ENCODE data around the gene CABP1. TPM values are rescaled to one million over a fixed set of nuclear protein-coding genes. Genes with fewer than 3 reads are reported as not detected.
"Not testable (repeated sequence)": the region's sequence is repeated elsewhere in the genome, so short reads cannot be mapped to it uniquely, and the experiment has no call there.

CABP1 gene
- total RNA-seq, 8 experiments from 2014 or later: 0.13 to 6.3 (median 1.4) TPM

DNA sequence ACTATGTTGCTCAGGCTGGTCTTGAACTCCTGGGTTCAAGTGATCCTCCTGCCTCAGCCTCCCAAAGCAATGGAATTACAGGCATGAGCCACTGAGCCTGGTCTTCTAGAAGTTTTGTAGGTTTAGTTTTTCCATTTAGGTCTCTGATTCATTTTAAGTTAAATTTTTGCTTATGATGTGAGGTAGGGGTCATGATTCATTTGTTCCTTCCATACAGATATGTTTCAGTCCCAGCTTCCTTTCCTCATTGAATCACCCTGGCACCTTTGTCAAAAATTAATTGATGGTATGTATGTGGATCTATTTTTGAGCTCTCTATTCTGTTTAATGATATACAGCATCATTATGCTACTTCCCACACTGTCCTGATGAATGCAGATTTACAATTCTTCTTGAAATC, 25.6 kb upstream of the CABP1 start:
- Histone ChIP-seq H3K4me3 (no peak overlapping the region), H3K4me1 (replicated peaks in 1 of 2) (no peaks in the 10 kb centered on the region), H3K27ac (no peak overlapping the region)
- no peak for ATAC-seq (replicated peaks in 6 of 8)
- in situ Hi-C loops (cut with MboI; ENCODE audit: low pct_unique_long_range_greater_than_20kb in 2 of 9, low sequenced_read_pairs in 9 of 9, unreplicated experiment in 9 of 9): no loop called here

DNA sequence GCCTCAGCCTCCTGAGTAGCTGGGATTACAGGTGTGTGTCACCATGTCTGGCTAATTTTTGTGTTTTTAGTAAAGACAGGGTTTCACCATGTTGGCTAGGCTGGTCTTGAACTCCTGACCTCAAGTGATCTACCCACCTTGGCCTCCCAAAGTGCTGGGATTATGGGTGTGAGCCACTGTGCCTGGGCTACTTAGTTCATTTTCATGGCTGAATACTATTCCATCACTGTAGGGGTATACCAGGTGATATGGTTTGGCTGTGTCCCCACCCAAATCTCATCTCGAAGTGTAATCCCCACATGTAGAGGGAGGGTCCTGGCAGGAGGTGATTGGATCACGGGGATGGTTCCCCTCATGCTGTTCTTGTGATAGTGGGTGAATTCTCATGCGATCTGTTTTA, 23.2 kb upstream of the CABP1 start:
- H3K27ac ChIP-seq; in situ Hi-C loops (cut with MboI; ENCODE audit: low pct_unique_long_range_greater_than_20kb in 2 of 9, low sequenced_read_pairs in 9 of 9, unreplicated experiment in 9 of 9); H3K4me3 ChIP-seq; H3K4me1 ChIP-seq (replicated peaks in 1 of 2); ATAC-seq (replicated peaks in 6 of 8): not testable (repeated sequence)
- 0 to 100% (median 83%) methylated on average over 1 to 2 of the region's 3 CpGs; no CpG with 5 or more reads in 7 of the 10 experiments for WGBS, 10 experiments

GRCh38 chr12:120617767-120618166, 22.7 kb upstream of the CABP1 start:
- WGBS, 10 experiments: 67 to 97% (median 90%) methylated on average over 1 to 4 of the region's 4 CpGs; no CpG with 5 or more reads in 6 of the 10 experiments
- not testable (repeated sequence) for ATAC-seq (replicated peaks in 6 of 8)

DNA sequence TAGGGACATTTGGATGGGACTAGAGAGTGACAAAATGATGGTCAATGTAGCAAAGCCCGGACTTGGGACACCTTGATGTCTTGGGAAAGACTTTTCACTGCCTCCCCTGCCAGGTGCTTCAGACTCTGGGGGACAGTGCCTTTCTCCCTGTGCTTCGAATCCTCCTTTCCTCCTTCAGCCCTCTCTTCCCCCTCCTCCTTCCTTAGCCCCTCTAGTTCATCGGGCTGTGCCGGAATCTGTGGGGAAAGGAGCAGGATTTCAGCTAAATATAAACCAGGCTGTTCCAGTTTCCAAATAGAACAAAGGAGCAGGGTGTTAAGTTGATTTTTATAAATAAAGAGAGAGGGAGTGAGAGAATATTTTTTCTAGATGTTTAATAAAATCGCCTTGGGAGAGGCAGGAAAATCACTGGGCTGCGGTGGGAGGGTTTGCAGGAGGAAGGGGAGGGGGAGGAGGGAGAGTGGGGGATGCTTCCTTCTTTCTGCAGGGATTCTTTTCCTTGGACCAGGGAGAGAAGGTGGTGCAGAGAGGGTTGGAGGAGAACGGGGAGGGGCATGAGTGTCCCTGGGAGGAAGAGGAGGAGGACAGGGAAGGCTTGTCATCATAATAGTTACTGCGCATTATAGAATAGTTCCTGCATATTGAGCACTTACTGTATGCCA, 21.3 kb upstream of the CABP1 start:
- H3K4me3 ChIP-seq: no peak overlapping the region
- H3K27ac ChIP-seq: no peak overlapping the region
- in situ Hi-C loops (cut with MboI; ENCODE audit: low pct_unique_long_range_greater_than_20kb in 2 of 9, low sequenced_read_pairs in 9 of 9, unreplicated experiment in 9 of 9): no loop called here
- no peak for ATAC-seq (replicated peaks in 6 of 8)
- WGBS, 10 experiments: 0 to 60% (median 16%) methylated on average over 1 to 4 of the region's 8 CpGs; no CpG with 5 or more reads in 4 of the 10 experiments
- H3K4me1 ChIP-seq (replicated peaks in 1 of 2): no peaks in the 10 kb centered on the region

More at GRCh38 chr12:120617767-120618166, 22.7 kb upstream of the CABP1 start:
- H3K4me3 ChIP-seq; in situ Hi-C loops (cut with MboI; ENCODE audit: low pct_unique_long_range_greater_than_20kb in 2 of 9, low sequenced_read_pairs in 9 of 9, unreplicated experiment in 9 of 9); H3K27ac ChIP-seq; H3K4me1 ChIP-seq (replicated peaks in 1 of 2): not testable (repeated sequence)

GRCh38 chr12:120620624-120621023, 19.8 kb upstream of the CABP1 start:
- no peaks in the 10 kb centered on the region for H3K4me1 ChIP-seq (replicated peaks in 1 of 2)
- ATAC-seq (replicated peaks in 6 of 8): no peak
- in situ Hi-C loops (cut with MboI; ENCODE audit: low pct_unique_long_range_greater_than_20kb in 2 of 9, low sequenced_read_pairs in 9 of 9, unreplicated experiment in 9 of 9): no loop called here
- H3K27ac ChIP-seq: no peak overlapping the region
- H3K4me3 ChIP-seq: no peak overlapping the region
- 0 to 80% (median 60%) methylated on average over 1 of the region's 2 CpGs; no CpG with 5 or more reads in 7 of the 10 experiments for WGBS, 10 experiments

GRCh38 chr12:120625557-120626419, 14.6 kb upstream of the CABP1 start:
- ATAC-seq (replicated peaks in 6 of 8): no peak
- Histone ChIP-seq H3K4me3 (no peak overlapping the region), H3K4me1 (replicated peaks in 1 of 2) (peaks cover 7 to 18% of the 10 kb centered on the region in 2 donors), H3K27ac (no peak overlapping the region)
- WGBS, 10 experiments: 68 to 100% (median 93%) methylated on average over 1 to 10 of the region's 26 CpGs
- in situ Hi-C loops (cut with MboI; ENCODE audit: low pct_unique_long_range_greater_than_20kb in 2 of 9, low sequenced_read_pairs in 9 of 9, unreplicated experiment in 9 of 9): loop anchor here in 1 of 9 experiments (25.0 kb wide), 1 partner anchor 337 kb away; no protein-coding TSS in a partner anchor

DNA sequence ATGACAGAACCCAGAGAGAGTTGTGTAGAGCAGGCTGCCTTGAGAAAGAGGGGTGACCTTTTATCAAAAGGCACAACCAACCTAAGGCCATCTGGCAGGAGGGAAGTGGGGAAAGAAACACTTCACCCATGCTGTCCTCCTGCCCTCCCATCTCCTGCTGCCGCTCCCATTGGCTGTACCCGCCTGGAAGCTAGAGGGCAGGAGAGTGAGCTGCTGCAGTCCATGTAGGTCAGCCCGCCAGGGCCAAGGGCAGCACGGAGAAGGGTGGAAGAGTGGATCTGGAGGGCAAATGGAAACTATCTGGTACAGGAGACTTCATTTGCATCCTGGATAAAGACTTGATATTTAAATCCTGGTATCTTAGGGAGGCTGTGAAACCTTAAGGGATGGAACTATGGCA, 11.5 kb upstream of the CABP1 start:
- peak in 7 of 8 experiments; percentile 26 to 65 (median 43) for ATAC-seq (replicated peaks in 6 of 8)
- Histone ChIP-seq H3K4me1 (replicated peaks in 1 of 2) (peaks cover 9 to 18% of the 10 kb centered on the region in 2 donors), H3K27ac (no peak overlapping the region), H3K4me3 (no peak overlapping the region)
- 32 to 80% (median 58%) methylated on average over 1 to 4 of the region's 4 CpGs; no CpG with 5 or more reads in 3 of the 10 experiments for WGBS, 10 experiments
- in situ Hi-C loops (cut with MboI; ENCODE audit: low pct_unique_long_range_greater_than_20kb in 2 of 9, low sequenced_read_pairs in 9 of 9, unreplicated experiment in 9 of 9): loop anchor here in 1 of 9 experiments (25.0 kb wide), 1 partner anchor 333 kb away; no protein-coding TSS in a partner anchor

DNA sequence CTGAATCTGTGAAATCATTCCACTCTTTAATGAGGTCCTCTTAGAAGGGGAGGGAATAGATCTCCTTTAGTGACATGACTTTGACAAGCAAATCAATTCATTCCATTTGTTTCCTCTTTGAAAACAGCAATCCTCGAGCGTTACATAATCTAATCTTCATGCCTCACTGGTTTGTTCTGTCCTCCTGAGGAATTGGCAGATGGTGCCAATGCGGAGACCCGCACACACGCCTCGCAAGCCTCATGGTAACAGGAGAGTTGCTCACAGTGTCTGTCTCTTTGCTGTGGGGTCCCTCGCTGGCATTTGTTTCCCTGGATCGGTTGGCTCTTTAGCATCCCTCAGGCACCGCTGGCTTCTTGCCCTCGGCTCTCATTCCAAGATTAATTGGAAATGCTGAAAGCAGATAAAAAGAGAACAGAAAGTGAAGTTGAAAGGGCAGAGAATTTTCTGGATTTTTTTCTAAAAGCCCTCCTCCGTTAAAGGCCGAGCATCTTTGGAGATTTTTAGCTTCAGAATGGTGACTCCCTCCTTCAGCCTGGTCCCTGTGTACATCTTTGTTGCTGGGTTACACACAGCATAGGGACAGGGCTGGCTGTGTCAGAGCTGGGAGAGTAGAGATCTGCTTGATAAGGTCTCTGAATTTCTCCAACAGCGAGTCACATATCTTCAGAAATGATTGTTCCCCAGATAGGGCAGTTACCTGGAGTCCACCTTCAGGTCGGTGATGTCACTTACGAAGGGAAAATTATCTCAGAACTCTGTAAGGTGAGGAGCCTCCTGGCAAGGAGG, 10.1 kb upstream of the CABP1 start:
- in situ Hi-C loops (cut with MboI; ENCODE audit: low pct_unique_long_range_greater_than_20kb in 2 of 9, low sequenced_read_pairs in 9 of 9, unreplicated experiment in 9 of 9): loop anchor here in 1 of 9 experiments (25.0 kb wide), 1 partner anchor 332 kb away; no protein-coding TSS in a partner anchor
- whole genome bisulfite sequencing, 10 experiments: 20 to 42% (median 24%) methylated on average over 2 to 11 of the region's 15 CpGs; no CpG with 5 or more reads in 3 of the 10 experiments
- peak; percentile 23 to 88 (median 80) for ATAC-seq (replicated peaks in 6 of 8)

DNA sequence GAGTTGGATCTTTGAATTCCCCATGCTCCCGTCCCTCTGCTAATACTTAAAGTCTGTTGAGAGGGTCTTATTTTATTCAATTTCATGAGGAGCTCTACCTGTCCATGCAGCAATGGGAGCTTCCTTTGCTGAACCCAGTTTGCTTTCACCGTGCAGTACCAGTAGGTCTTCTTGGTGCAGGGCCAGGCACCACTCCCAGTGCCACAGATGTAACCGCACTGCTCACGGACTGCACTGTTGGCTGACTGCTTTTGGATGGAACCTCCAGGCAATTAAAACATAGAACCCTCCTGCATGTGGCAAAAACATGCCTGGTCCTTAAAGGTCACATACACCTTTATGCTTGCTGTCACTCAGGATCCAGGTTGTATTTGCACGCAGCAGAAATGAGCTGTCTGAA, 9.3 kb upstream of the CABP1 start:
- 29 to 100% (median 62%) methylated on average over 1 to 4 of the region's 5 CpGs; no CpG with 5 or more reads in 1 of the 10 experiments for WGBS, 10 experiments
- Histone ChIP-seq H3K27ac (no peak overlapping the region), H3K4me1 (replicated peaks in 1 of 2) (peaks cover 9 to 18% of the 10 kb centered on the region in 2 donors), H3K4me3 (no peak overlapping the region)
- ATAC-seq (replicated peaks in 6 of 8): no peak
- in situ Hi-C loops (cut with MboI; ENCODE audit: low pct_unique_long_range_greater_than_20kb in 2 of 9, low sequenced_read_pairs in 9 of 9, unreplicated experiment in 9 of 9): loop anchor here in 1 of 9 experiments (25.0 kb wide), 1 partner anchor 331 kb away; no protein-coding TSS in a partner anchor

More for the DNA sequence above, 10.1 kb upstream of the CABP1 start:
- H3K4me3 ChIP-seq: no peak overlapping the region
- no peak overlapping the region for H3K27ac ChIP-seq
- H3K4me1 ChIP-seq (replicated peaks in 1 of 2): peaks cover 9 to 18% of the 10 kb centered on the region in 2 donors

DNA sequence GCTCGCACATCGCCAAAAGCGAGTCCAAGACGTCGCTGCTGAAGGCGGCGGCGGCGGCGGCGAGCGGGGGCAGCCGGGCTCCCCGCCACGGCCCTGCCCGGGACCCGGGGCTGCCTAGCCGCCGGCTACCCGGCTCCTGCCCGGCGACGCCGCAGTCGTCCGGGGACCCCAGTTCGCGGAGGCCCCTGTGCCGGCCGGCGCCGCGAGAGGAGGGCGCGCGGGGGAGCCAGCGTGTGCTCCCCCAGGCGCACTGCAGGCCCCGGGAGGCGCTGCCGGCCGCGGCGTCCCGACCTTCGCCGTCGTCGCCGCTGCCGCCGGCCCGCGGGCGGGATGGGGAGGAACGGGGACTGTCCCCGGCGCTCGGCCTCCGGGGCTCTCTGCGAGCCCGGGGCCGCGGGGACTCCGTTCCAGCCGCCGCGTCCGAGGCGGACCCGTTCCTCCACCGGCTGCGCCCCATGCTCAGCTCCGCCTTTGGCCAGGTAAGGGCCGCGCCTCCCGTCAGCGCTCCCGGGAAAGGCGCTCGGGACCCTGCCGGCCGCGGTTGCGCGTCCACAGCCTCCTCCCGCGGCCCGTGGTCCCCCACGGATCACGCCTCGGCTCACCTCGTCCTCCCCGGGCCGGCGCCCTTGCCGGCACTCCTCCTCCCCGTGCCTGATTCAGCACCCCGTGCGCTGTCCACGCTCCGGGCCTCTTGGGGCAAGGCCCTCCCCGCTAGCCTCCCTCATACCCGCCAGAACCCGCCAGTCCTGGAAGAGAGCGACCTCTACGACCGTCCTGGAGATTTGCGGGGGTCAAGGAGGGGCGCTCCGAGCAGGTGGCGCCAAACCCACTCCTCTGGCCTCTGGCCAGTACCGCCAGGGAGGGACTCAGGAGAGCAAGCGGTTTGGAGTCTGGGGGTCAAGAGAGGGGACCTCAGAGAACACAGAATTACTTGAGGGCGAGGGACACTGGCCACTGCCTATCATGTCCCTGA, 721 bp downstream of the CABP1 start:
- 1 to 16% (median 10%) methylated on average over 5 to 21 of the region's 115 CpGs; no CpG with 5 or more reads in 5 of the 10 experiments for WGBS, 10 experiments
- no peak overlapping the region for H3K27ac ChIP-seq

GRCh38 chr12:120642121-120642520, 1.7 kb downstream of the CABP1 start:
- H3K4me1 ChIP-seq (replicated peaks in 1 of 2): peaks cover 0 to 4% of the 10 kb centered on the region in 2 donors
- H3K4me3 ChIP-seq: no peak overlapping the region
- in situ Hi-C loops (cut with MboI; ENCODE audit: low pct_unique_long_range_greater_than_20kb in 2 of 9, low sequenced_read_pairs in 9 of 9, unreplicated experiment in 9 of 9): loop anchor here in 1 of 9 experiments (10.0 to 25.0 kb wide), 2 partner anchors 57 to 320 kb away; partner anchors contain the start of gene POP5
- H3K27ac ChIP-seq: no peak overlapping the region
- WGBS, 10 experiments: 35 to 100% (median 86%) methylated on average over 1 to 4 of the region's 9 CpGs; no CpG with 5 or more reads in 3 of the 10 experiments
- ATAC-seq (replicated peaks in 6 of 8): no peak

More for the DNA sequence above, 721 bp downstream of the CABP1 start:
- peak; percentile 58 to 97 (median 67) for ATAC-seq (replicated peaks in 6 of 8)
- Histone ChIP-seq H3K4me3 (peak overlapping the region; percentile 38 to 55 (median 46)), H3K4me1 (replicated peaks in 1 of 2) (peaks cover 0 to 4% of the 10 kb centered on the region in 2 donors)
- in situ Hi-C loops (cut with MboI; ENCODE audit: low pct_unique_long_range_greater_than_20kb in 2 of 9, low sequenced_read_pairs in 9 of 9, unreplicated experiment in 9 of 9): loop anchor here in 1 of 9 experiments (10.0 to 25.0 kb wide), 2 partner anchors 56 to 321 kb away; partner anchors contain the start of gene POP5
